NCI-H226 (cell line): ENCODE results near the gene CAMK2A.

ENCODE experiments used
- DNase-seq: peaks from one replicate; pipeline ENCODE4 v3.0.0-alpha.2; 2015

CAMK2A gene

GRCh38 chr5:150278046-150278730 is 11.4 kb downstream of the CAMK2A start:
- DNase-seq, result peak; percentile 52

- no peak for DNase-seq
Observed at GRCh38 chr5:150277043-150277442, 12.5 kb downstream of the CAMK2A start.

- DNase-seq, result no peak
Observed at GRCh38 chr5:150274811-150275210, 14.8 kb downstream of the CAMK2A start.

GRCh38 chr5:150272531-150272930 is 17.0 kb downstream of the CAMK2A start:
- no peak for DNase-seq

- no peak for DNase-seq
Observed at GRCh38 chr5:150271923-150272322, 17.6 kb downstream of the CAMK2A start.

GRCh38 chr5:150271296-150271692 is 18.3 kb downstream of the CAMK2A start:
- DNase-seq, result no peak

GRCh38 chr5:150270541-150271295 is 18.9 kb downstream of the CAMK2A start:
- no peak for DNase-seq

- no peak for DNase-seq
Observed at GRCh38 chr5:150266871-150267291, 22.7 kb downstream of the CAMK2A start.

GRCh38 chr5:150265870-150266383 is 23.6 kb downstream of the CAMK2A start:
- no peak for DNase-seq

GRCh38 chr5:150264667-150265603 is 24.6 kb downstream of the CAMK2A start:
- DNase-seq, result no peak

- DNase-seq, result peak; percentile 97
Observed at GRCh38 chr5:150263801-150264621, 25.6 kb downstream of the CAMK2A start.

GRCh38 chr5:150263375-150263775 is 26.2 kb downstream of the CAMK2A start:
- no peak for DNase-seq

GRCh38 chr5:150262502-150262901 is 27.1 kb downstream of the CAMK2A start:
- DNase-seq, result no peak

- DNase-seq, result peak; percentile 75
Observed at GRCh38 chr5:150261231-150261630, 28.3 kb downstream of the CAMK2A start.

GRCh38 chr5:150258130-150258529 is 31.4 kb downstream of the CAMK2A start:
- DNase-seq, result no peak

GRCh38 chr5:150257424-150257823 is 32.1 kb downstream of the CAMK2A start:
- no peak for DNase-seq

GRCh38 chr5:150256410-150257064 is 33.0 kb downstream of the CAMK2A start:
- DNase-seq, result no peak

- no peak for DNase-seq
Observed at GRCh38 chr5:150255659-150256409, 33.7 kb downstream of the CAMK2A start.

- DNase-seq, result no peak
Observed at GRCh38 chr5:150254774-150255173, 34.8 kb downstream of the CAMK2A start.

GRCh38 chr5:150254363-150254762 is 35.2 kb downstream of the CAMK2A start:
- no peak for DNase-seq
